GM12892 (cell line): ENCODE results near the gene MORC1.

Experiments used
- POLR2A ChIP-seq: IDR thresholded peaks from 2 replicates; pipeline ENCODE4 v1.6.1; 2011; ENCODE audit warnings: low read depth, low read length, control low read depth
- POLR2AphosphoS5 ChIP-seq: IDR thresholded peaks from 2 replicates; pipeline ENCODE4 v1.6.1; 2011; ENCODE audit warnings: low read depth, low read length, control low read depth

DNA sequence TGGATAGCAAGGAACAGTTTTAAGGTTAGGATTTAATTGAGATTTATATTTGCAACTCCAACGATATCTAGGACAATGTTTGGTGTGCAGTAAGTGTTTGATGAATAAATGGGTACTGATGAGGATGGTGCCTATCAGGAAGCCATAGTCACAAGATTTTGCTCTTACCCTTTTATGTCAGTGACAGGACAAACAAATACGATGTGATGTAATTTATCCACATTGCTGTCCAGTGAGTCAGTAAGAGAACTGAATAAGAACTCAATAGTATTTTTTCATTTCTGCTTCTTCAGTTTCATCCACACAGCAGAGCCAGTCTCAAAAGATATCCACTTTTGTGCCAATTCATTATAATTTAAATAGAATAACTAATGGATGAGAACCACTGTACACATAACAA, 37.0 kb upstream of the MORC1 start:
- no peak for TF ChIP-seq POLR2A
- TF ChIP-seq POLR2AphosphoS5 = no peak
